Liver (tissue), 9 donors: ENCODE data around the gene CARTPT. TPM values are rescaled to one million over a fixed set of nuclear protein-coding genes. Genes with fewer than 3 reads are reported as not detected.

Experiments
- DNase-seq: peaks from one replicate; pipeline ENCODE4 v3.0.0-alpha.2; 2017; ENCODE audit warnings: low spot score
- H3K27ac ChIP-seq, 2 donors: one replicate each; pipeline ENCODE4 v1.7.0; 2013; ENCODE audit warnings: inconsistent platforms in 2 of 2, low read length in 2 of 2, control low read depth in 1 of 2, low read depth in 1 of 2, mild to moderate bottlenecking in 1 of 2
- H3K27me3 ChIP-seq, 4 donors: one replicate each; pipeline versions ENCODE4 v1.6.1 to v1.7.0; 2013; ENCODE audit warnings: low read length in 3 of 4, inconsistent platforms in 1 of 4, mild to moderate bottlenecking in 1 of 4, moderate library complexity in 1 of 4; ENCODE audit not compliant: control insufficient read depth in 4 of 4, insufficient read depth in 4 of 4
- H3K36me3 ChIP-seq, 4 donors: one replicate each; pipeline versions ENCODE4 v1.6.1 to v1.7.0; 2013; ENCODE audit warnings: low read length in 3 of 4, mild to moderate bottlenecking in 3 of 4, low read depth in 1 of 4, moderate library complexity in 1 of 4; ENCODE audit not compliant: control insufficient read depth in 4 of 4, insufficient read depth in 3 of 4
- H3K4me1 ChIP-seq, 4 donors: one replicate each; pipeline versions ENCODE4 v1.6.1 to v1.7.0; 2013; ENCODE audit warnings: low read length in 3 of 4, mild to moderate bottlenecking in 3 of 4, moderate library complexity in 1 of 4; ENCODE audit not compliant: control insufficient read depth in 4 of 4, insufficient read depth in 4 of 4
- H3K4me3 ChIP-seq, 3 donors: one replicate each; pipeline versions ENCODE4 v1.6.1 to v1.7.0; 2013; ENCODE audit warnings: low read length in 3 of 3, control low read depth in 1 of 3, low read depth in 1 of 3, mild to moderate bottlenecking in 1 of 3
- H3K9ac ChIP-seq, 2 donors: one replicate each; pipeline ENCODE4 v1.7.0; 2013; ENCODE audit warnings: low read length in 2 of 2, mild to moderate bottlenecking in 2 of 2, moderate library complexity in 2 of 2, control low read depth in 1 of 2, low read depth in 1 of 2
- H3K9me3 ChIP-seq, 4 donors: one replicate each; pipeline versions ENCODE4 v1.6.1 to v1.7.0; 2013; ENCODE audit warnings: low read length in 3 of 4; ENCODE audit not compliant: control insufficient read depth in 4 of 4
- ATF3 ChIP-seq: IDR thresholded peaks from 2 replicates; pipeline ENCODE4 v1.6.1; 2016; ENCODE audit warnings: antibody characterized with exemption
- EGR1 ChIP-seq, 2 donors: IDR thresholded peaks; 2 replicates each; pipeline ENCODE4 v1.6.1; 2016 to 2018; ENCODE audit warnings: antibody characterized with exemption in 2 of 2, low read depth in 2 of 2
- FOXA1 ChIP-seq: IDR thresholded peaks from 2 replicates; pipeline ENCODE4 v1.6.1; 2016; ENCODE audit warnings: antibody characterized with exemption
- FOXA2 ChIP-seq: IDR thresholded peaks from 2 replicates; pipeline ENCODE4 v1.6.1; 2016; ENCODE audit warnings: antibody characterized with exemption
- GABPA ChIP-seq, 2 donors: IDR thresholded peaks in 1 of 2; conservative IDR thresholded peaks in 1 of 2; 2 replicates each; pipeline ENCODE4 v1.6.1; 2016; ENCODE audit warnings: antibody characterized with exemption in 2 of 2, mild to moderate bottlenecking in 1 of 2, moderate library complexity in 1 of 2
- HNF4A ChIP-seq, 2 donors: conservative IDR thresholded peaks; 2 replicates each; pipeline ENCODE4 v1.6.1; 2016; ENCODE audit warnings: antibody characterized with exemption in 2 of 2, mild to moderate bottlenecking in 2 of 2
- HNF4G ChIP-seq: IDR thresholded peaks from 2 replicates; pipeline ENCODE4 v1.6.1; 2016; ENCODE audit warnings: antibody characterized with exemption
- JUND ChIP-seq, 2 donors: IDR thresholded peaks; 2 replicates each; pipeline ENCODE4 v1.6.1; 2016; ENCODE audit warnings: antibody characterized with exemption in 2 of 2
- NR2F2 ChIP-seq: IDR thresholded peaks from 2 replicates; pipeline ENCODE4 v1.6.1; 2016; ENCODE audit warnings: antibody characterized with exemption
- RAD21 ChIP-seq, 2 donors: IDR thresholded peaks; 2 replicates each; pipeline ENCODE4 v1.6.1; 2016; ENCODE audit warnings: antibody characterized with exemption in 2 of 2, mild to moderate bottlenecking in 2 of 2
- SP1 ChIP-seq: IDR thresholded peaks from 2 replicates; pipeline ENCODE4 v1.6.1; 2018; ENCODE audit warnings: antibody characterized with exemption, mild to moderate bottlenecking
- TAF1 ChIP-seq: conservative IDR thresholded peaks from 2 replicates; pipeline ENCODE4 v1.6.1; 2016; ENCODE audit warnings: antibody characterized with exemption, mild to moderate bottlenecking
- YY1 ChIP-seq: IDR thresholded peaks from 2 replicates; pipeline ENCODE4 v1.6.1; 2016; ENCODE audit warnings: antibody characterized with exemption, mild to moderate bottlenecking
- WGBS: extraction: QIAGEN DNeasy Blood & Tissue Kit; methylation state at CpG from one replicate; pipeline ENCODE4 v1.1.7; 2013; 5-methylcytosine and 5-hydroxymethylcytosine counted together
- polyA plus RNA-seq, 2 donors: library from polyadenylated mRNA; stranded (reverse) in 1 of 2; unstranded in 1 of 2; fragments of 200-250 nt in 1 of 2; fragments of >200 nt in 1 of 2; fragmentation: Nextera tagmentation in 1 of 2; extraction: Ambion mirVana in 1 of 2; gene quantifications; one replicate each; pipeline versions ENCODE4 v1.2.1 to v1.2.3, GENCODE V29; 2013 to 2015
- total RNA-seq, 2 donors: library from RNA; depleted of rRNA; stranded (reverse); fragments of >200 nt; gene quantifications; one replicate each; pipeline ENCODE4 v1.2.3, GENCODE V29; 2014
- TF ChIP-seq, protein P1 (sequence below): IDR thresholded peaks from 2 replicates; pipeline ENCODE4 v1.6.1; 2016; ENCODE audit warnings: antibody characterized with exemption, mild to moderate bottlenecking
- TF ChIP-seq, protein P2 (sequence below): IDR thresholded peaks from 2 replicates; pipeline ENCODE4 v1.6.1; 2016; ENCODE audit warnings: antibody characterized with exemption
- TF ChIP-seq, protein P3 (sequence below): IDR thresholded peaks from 2 replicates; pipeline ENCODE4 v1.6.1; 2016; ENCODE audit warnings: antibody characterized with exemption
- donor health status: healthy.
- donor health status: healthy.
- donor health status: healthy.
- donor health status: healthy.
- donor health status: healthy.

The CARTPT gene
- total and polyA plus RNA-seq, 4 donors: not detected

DNA sequence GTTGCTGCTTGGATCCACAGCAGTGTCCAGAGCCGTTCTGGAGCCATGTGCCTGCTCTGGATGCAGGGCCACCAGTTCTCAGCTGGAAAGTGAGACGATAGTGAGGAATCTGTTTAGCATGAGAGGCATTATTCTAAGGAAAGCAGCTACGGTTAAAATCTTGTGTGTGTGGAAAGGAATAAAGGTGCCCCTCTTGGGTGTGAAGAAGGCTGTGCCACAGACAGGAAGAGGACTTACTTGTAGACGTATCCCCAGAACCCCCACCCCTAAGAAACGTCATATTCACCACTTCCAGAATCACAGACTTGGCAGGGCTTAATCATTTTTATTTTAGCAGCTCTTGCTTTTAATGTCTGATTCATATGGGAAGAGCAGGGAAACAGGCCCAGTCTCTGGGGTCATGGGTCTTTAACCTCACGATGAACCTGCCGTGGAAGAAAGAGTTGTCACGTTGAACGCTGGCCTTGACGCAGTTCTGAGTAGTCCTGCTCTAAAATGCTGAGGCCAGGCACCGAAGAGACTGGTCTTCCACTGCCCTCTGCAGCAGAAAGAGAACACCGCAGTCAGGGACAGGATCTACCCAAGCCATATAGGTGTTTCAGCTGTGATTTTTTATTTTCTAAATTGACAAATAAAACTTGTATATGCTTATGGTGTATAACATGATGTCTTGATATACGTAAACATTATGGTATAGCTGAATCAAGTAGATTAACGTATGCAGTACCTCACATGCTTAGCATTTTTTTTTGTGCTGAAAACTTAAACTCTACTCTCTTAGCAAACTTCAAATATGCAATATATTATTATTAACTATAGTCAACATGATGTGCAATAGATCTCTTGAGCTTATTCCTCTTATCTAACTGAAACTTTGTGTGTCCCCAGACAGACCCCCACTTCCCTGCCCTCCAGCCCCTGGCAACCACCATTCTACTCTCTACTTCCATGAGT, 38.8 kb downstream of the CARTPT start (continued):
- TF ChIP-seq, protein P1, sequence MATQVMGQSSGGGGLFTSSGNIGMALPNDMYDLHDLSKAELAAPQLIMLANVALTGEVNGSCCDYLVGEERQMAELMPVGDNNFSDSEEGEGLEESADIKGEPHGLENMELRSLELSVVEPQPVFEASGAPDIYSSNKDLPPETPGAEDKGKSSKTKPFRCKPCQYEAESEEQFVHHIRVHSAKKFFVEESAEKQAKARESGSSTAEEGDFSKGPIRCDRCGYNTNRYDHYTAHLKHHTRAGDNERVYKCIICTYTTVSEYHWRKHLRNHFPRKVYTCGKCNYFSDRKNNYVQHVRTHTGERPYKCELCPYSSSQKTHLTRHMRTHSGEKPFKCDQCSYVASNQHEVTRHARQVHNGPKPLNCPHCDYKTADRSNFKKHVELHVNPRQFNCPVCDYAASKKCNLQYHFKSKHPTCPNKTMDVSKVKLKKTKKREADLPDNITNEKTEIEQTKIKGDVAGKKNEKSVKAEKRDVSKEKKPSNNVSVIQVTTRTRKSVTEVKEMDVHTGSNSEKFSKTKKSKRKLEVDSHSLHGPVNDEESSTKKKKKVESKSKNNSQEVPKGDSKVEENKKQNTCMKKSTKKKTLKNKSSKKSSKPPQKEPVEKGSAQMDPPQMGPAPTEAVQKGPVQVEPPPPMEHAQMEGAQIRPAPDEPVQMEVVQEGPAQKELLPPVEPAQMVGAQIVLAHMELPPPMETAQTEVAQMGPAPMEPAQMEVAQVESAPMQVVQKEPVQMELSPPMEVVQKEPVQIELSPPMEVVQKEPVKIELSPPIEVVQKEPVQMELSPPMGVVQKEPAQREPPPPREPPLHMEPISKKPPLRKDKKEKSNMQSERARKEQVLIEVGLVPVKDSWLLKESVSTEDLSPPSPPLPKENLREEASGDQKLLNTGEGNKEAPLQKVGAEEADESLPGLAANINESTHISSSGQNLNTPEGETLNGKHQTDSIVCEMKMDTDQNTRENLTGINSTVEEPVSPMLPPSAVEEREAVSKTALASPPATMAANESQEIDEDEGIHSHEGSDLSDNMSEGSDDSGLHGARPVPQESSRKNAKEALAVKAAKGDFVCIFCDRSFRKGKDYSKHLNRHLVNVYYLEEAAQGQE: no peak

DNA sequence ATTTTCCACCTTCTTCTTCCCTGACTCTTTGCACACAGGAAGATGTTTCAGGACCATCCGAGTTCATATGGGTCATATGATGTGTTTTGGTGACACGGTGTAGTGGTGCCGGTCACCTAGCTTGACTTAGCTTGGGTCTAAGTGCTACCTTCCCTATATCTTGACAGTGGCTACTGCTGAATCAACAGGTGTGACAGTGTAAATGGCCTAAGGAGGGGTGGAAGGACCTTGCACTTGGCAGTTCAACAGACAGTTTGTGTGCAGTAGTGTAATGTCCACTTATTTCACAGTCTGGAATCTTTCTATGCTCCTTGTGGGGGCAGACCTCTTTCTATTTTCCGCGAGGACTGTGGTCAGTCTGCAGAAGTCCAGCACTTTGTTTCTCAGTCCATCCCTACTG, 43.8 kb downstream of the CARTPT start:
- no peak for DNase-seq
- 92% methylated on average over 5 of the region's 5 CpGs for WGBS
- Histone ChIP-seq H3K27me3 (no peaks in the 10 kb centered on the region), H3K9ac (no peak overlapping the region), H3K4me1 (peaks cover 0 to 2% (median 0%) of the 10 kb centered on the region in 4 donors), H3K36me3 (no peaks in the 10 kb centered on the region), H3K9me3 (no peaks in the 10 kb centered on the region), H3K4me3 (no peak overlapping the region), H3K27ac (no peak overlapping the region)
- TF ChIP-seq JUND (IDR thresholded peaks at IDR 0.05): no peak
- TF ChIP-seq, protein P2, sequence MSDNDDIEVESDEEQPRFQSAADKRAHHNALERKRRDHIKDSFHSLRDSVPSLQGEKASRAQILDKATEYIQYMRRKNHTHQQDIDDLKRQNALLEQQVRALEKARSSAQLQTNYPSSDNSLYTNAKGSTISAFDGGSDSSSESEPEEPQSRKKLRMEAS: no peak
- TF ChIP-seq FOXA2: no peak
- TF ChIP-seq FOXA1: no peak
- no peak for TF ChIP-seq RAD21 (IDR thresholded peaks at IDR 0.05)
- TF ChIP-seq, protein P3, sequence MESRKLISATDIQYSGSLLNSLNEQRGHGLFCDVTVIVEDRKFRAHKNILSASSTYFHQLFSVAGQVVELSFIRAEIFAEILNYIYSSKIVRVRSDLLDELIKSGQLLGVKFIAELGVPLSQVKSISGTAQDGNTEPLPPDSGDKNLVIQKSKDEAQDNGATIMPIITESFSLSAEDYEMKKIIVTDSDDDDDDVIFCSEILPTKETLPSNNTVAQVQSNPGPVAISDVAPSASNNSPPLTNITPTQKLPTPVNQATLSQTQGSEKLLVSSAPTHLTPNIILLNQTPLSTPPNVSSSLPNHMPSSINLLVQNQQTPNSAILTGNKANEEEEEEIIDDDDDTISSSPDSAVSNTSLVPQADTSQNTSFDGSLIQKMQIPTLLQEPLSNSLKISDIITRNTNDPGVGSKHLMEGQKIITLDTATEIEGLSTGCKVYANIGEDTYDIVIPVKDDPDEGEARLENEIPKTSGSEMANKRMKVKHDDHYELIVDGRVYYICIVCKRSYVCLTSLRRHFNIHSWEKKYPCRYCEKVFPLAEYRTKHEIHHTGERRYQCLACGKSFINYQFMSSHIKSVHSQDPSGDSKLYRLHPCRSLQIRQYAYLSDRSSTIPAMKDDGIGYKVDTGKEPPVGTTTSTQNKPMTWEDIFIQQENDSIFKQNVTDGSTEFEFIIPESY: no peak
- TF ChIP-seq HNF4G: no peak

DNA sequence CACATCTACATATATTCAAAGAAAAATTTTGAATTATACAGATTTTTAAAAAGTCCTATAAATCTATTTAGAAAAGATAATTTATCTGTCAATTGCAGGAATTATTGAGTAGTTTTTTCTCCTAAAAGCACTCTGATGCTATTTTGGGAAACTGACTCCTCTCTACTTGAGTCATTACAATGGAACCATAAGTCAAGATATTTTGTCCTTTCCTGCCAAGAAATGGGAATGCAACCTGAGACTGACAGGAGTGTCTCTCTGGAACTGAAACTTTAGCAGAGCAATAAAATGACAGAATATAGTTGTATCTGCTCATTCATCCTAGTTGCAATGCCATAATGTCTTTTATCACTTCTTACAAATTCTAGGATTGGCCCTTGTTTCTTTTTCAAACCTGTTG, 48.6 kb downstream of the CARTPT start:
- no peak overlapping the region for H3K9ac ChIP-seq
- H3K27me3 ChIP-seq: no peaks in the 10 kb centered on the region
- H3K36me3 ChIP-seq: no peaks in the 10 kb centered on the region
- TF ChIP-seq SP1: no peak
- TF ChIP-seq, protein P3: no peak
- TF ChIP-seq FOXA1: no peak
- TF ChIP-seq ATF3: no peak
- no peak for TF ChIP-seq NR2F2
- no peak for TF ChIP-seq JUND (IDR thresholded peaks at IDR 0.05)
- TF ChIP-seq HNF4A (conservative IDR thresholded peaks at IDR 0.05): no peak
- TF ChIP-seq RAD21 (IDR thresholded peaks at IDR 0.05): no peak
- TF ChIP-seq, protein P2: no peak
- no peak for TF ChIP-seq GABPA (IDR thresholded peaks at IDR 0.05 in 1 of 2, conservative IDR thresholded peaks at IDR 0.05 in 1 of 2)
- no peak for TF ChIP-seq TAF1
- TF ChIP-seq EGR1 (IDR thresholded peaks at IDR 0.05; ENCODE audit: low read depth in 2 of 2): no peak
- TF ChIP-seq, protein P1: no peak
- TF ChIP-seq HNF4G: no peak
- TF ChIP-seq YY1: no peak

More for the DNA sequence above, 48.6 kb downstream of the CARTPT start:
- no peak for DNase-seq
- H3K4me3 ChIP-seq: no peak overlapping the region
- H3K4me1 ChIP-seq: no peaks in the 10 kb centered on the region
- no peaks in the 10 kb centered on the region for H3K9me3 ChIP-seq
- H3K27ac ChIP-seq: no peak overlapping the region
